Endometrium (tissue), 2 donors: Measurements from ENCODE around the gene TMEM154.

Experiments used
- FAIRE-seq: peaks from 2 replicates; lab custom pipeline; 2012; peaks lifted over from hg19 to GRCh38; lab: Jason Lieb, UNC
- donor health status: control.
- donor health status: control.

The TMEM154 gene

DNA sequence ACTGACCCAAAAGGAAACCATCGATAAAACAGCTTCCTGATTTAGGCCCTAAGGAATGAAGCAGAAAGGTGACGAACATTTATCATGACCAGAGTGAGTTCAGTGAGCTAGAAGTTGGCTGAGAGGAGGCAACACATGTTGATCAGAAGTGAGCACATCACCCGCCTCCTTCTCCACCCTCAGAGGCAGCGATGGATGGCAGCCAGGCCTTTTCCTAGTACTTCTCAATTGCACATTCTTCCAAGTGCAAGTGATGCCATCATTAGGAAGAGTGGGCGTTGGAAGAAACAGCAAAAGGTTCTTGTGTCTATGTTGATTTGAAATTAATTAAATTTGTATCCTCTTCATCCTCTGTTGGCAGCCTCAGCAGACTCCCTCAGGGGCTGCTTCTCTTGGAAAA lies 51.7 kb downstream of the TMEM154 start:
- no peak for FAIRE-seq

DNA sequence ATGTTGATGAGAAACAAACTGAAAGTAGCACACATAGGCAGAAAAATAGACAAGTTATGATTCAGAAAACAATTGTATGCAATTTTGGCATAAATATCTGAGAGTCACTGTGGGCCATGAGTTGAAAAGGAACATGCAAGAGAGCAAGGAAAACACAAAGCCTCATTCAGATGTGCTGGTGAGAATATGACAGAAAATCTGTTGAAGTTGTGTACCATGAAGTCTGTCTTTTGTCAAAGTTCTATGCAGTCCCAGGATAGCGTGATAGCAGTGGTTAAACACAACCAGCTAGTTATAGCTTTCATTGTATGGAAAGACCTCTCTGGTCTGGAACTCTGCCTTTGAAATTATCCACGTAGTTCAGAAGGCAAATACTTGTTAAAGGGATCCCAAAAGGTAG lies 53.0 kb downstream of the TMEM154 start:
- FAIRE-seq = no peak

DNA sequence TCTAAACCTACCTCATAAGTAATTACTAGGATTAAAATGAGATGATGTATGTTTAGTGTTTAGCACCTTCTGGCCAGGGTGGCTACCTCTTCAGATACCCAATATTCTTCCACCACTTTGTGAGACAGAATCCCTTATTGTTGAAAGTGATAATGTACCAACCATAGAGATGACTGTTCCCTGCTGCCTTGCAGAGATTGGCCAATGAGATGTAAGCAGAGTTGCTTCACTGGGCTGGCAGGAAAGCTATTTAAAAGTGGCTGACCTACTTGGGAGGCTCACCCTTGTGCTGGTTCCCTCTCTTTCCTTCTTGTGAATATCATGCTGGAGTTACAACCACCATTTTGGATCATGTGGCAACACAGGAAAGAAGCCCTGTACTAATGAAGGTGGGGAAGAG lies 58.9 kb downstream of the TMEM154 start:
- FAIRE-seq = no peak

DNA sequence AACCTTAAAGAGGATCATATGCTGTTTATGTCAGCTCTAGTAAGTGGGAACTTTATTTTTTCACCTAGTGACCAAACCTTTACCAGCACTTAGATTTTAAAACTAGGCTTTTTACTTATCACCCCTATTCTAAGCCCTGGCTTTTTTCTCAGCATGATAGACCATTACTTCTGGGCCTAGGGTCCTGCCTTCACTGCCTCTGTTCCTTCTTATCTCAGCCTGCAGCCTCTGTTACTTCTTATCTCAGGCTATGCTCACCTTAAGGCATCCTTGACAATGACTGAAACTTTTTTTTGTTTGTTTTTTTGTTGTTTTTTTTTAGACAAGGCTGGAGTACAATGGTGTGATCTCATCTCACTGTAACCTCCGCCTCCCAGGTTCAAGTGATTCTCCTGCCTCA lies 59.6 kb downstream of the TMEM154 start:
- no peak for FAIRE-seq

DNA sequence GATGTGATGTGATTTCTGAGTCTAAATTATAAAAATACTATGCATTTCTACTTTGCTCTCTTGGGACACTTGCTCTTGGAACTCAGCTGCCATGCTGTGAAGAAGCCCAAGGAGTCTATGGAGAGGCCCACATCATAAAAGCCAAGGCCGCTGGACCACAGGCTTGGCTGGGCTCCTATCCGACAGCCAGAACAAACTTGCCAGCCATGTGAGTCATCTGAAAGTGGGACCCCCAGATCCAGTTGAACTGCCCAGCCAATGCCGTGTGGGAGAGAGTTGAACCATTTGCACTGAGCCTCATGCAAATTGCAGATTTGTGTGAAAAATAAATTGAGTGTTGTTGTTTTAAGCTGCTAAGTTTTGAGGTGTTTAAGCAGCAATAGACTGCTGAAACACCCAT lies 60.2 kb downstream of the TMEM154 start:
- no peak for FAIRE-seq

DNA sequence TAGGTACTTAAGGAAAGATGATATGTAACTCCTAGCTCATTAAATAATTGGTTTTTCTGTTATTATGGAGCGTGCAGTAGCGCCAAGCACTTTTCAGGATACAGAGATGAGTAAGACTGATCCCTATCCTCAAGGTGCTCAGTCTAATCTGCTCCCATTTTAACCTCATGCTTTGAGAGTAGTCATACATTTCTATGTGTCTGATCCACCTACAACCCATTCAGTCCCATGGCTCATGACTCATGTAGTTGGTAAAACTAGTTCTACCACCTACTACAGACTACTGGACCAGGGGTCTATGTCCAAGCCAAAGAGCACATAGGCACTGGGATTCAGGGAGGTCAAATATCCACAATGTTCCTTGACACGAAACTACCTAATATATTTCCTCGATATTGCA lies 60.8 kb downstream of the TMEM154 start:
- FAIRE-seq = no peak

DNA sequence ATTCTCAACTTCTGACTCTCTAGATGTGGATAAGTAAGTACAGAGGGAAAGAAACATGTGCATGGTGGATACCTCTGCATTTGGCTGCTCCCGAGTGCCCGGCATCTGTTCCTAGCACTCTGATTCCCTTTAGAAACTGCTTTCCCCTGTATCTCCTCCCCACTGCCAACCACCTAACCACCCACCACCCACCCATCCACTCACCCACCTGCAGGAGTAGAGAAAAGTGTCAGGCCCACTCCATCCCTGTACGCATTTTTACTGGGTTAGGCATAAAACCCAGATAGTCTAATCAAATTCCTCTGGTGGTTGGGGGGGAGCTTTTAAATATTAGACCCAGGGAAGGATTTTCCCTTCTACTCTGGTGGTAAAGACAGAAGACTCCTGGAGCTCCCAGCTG lies 63.0 kb downstream of the TMEM154 start:
- no peak for FAIRE-seq

DNA sequence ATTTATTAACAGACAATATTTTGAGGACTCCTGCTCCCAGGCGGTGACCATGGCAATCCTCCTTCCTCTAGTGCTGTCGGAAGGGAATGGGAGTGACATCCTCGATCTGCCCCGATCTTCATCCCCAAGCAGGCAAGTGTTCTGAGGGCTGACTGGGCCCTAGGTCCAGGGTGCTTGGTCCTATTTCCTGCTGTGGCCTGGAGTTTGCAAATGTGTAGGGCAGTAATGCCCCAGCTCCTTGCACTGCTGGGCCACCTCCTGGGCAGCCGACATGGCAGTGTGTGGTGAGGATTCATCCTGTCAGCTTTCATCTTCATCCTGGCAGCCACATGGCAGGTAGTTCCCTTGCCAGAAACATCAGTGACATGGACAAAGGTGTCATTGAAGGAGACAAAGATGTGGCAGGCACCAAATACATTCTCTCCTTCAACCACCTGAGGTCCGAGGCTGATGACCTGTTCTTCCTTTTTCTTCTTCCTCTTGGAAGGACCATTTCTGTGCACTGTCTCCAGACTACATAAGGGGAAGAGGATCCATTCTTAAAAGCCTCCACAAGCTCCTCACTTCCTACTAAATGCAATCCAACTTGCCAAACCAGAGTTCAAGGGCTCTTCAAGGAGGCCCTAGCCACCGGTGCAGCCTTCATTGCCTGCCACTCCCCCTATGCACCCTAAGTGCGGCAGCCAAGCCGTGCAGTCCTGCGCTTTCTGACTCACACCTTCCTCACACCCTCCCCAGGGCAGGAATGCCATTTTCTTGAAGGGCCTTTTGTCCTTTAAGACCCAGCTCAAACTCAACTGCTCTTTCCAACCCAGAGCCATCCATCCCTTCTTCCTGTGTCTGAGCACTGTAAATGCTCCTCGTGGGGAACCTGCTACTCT lies 65.7 kb downstream of the TMEM154 start:
- FAIRE-seq = no peak

DNA sequence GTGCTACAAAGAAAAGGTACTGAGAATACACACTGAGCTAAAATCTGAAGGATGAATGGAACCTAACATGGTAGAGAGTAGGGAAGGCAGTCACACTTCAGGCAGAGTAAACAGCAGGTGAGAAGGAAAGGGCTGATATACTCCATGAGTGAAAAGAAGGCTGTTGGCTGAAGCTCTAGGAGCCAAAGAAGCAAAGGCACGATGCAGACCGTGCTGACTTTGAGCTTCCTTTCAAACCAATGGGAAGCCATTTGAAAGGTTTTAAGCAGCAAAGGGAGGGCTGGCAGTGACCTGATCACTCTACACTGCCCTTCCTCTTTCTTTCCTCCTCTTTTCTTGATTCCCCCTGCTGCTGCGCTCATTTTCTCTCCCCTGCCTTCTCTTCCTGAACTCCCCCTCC lies 66.4 kb downstream of the TMEM154 start:
- no peak for FAIRE-seq

DNA sequence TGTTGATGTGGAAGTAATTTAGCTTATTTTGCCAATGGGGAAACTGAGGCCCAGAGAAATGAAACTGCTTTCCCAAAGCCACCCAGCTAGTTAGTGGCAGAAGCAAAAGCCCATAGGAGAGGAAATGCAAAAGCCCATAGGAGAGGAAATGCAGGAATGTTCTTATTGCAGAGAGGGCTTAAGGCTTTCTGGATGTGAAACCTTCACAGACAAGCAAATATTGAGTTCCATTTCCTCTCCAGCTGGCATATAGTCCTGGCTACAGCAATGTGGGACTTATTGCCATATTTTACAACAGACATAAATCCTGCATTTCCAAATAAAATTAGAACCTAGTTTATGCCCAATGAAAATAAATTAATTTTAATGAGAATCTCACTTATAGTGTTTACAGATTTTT lies 69.7 kb downstream of the TMEM154 start:
- no peak for FAIRE-seq

DNA sequence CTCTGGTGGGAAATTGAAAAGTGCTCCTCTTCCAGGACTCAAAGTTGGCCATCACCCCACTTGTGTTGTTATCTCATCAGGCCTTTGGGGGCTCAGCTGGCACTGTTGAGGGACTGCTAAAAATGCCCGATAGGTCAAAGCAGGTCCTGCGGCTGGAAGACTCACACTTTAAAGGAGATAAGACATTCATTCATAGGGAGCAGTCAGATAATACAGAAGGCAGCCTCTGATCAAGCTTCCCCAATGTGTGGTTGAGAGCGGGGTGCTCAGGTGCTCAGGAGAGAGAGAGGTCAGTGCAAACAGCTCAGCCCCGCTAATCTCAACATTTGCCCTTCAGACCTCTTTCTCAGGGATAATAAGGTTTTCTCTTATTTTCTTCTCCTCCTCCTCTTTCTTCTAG lies 70.3 kb downstream of the TMEM154 start:
- FAIRE-seq = no peak

DNA sequence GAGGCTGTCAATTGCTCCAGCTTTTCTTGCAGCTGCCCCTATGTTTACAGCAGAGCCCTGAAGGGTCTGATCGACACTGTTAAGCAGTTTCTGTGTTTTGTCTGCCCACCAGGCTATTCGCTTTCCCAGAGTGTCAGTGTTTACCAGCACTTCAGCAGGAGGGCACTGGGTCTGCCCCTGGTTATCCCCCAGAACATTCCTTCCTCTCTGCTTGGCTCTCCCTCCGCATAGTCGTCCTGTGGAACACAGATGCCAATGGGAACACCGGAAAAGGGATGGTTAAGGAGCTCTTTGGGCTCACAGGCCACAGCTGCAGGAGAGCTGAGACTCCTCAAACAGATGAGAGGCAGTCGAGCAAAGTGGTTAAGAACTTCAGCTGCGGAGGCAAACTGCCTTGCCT lies 72.6 kb downstream of the TMEM154 start:
- no peak for FAIRE-seq

DNA sequence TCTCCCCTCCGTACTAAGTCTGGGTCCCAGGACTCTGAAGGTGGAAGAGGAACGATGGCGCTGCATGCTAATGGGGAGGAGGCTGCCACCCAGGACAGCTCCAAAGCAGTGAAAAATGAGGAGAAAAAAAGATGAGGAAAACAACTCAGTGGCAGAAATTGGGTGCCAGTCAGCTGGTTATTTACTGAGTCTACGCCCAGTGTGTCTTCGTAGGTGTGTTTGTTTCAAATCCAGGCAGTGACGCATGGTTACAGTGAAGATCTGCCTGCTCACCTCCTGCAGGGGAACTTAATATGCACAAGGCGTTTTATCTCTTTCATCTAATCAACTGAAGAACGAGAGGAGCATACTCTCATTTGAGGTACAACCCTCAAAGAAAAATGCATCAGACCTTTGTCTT lies 73.0 kb downstream of the TMEM154 start:
- FAIRE-seq = no peak

DNA sequence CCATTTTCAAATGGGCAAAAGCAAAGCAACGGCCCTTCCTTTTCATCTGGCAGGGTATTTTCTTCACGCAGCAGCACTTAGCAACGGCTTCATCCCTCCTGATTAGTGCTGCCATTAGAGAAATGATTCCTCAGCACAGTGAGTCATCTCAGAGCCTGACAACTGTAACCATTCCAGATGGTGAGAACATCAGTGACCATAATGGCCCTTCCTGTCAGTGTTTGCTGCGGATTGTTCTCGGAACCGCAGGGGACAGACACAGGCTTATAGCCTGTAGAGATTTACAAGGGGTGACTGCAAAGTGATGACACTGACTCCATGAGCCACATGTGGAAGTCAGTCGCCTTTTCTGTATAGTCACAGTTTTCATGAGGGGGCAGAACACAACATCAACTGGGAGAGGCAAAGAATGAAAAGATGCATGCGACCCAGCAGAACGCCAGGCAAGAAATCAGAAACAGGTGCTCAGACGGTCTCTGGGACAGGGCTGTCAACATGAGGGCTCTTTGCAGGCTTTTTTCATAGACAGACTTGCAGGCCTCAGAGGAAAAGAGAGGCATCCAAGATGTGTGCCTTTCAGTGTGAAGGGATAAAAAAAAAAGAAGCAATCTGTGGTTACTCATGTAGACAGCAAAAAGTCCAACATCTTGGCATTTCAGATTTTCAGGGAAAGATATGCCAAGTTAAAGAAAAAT lies 74.0 kb downstream of the TMEM154 start:
- FAIRE-seq = no peak

DNA sequence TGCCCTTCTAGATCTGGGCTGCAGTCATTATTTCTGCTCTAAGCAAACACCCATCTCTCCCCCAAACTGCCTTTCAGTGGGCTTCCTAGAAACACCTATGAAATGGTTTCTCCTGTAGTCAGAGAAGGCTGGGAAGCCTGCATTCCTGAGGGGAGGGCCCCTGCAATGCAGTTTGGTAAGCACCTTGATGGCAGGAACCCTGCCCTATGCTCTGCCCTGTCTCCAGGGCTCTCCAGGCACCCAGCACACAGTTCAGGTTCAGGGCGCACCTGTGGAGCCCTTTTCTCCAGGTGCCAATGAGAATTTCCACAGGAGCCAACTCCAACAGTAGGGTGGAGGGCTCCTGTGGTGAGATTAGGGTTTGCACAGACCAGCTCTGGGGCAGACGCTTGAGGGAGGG lies 74.8 kb downstream of the TMEM154 start:
- FAIRE-seq = no peak

DNA sequence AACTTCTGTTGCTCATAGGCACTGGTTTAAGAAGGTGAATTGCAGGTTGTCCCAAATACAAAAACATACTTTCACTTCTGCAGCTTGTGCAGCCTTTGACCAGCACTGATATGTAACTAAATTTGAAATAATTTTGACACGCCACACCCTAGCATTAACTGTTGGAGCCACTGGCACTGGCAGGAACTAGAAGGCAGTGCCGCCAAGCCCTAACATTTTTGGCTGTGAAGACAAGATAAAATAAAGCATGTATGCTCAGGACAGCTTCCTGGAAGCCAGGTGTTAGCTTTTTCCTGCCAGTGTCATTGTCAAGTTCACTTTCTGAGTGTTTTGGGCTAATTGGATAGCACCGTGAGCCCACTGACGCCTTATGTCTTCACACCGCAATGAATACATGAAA lies 78.6 kb downstream of the TMEM154 start:
- FAIRE-seq = no peak

DNA sequence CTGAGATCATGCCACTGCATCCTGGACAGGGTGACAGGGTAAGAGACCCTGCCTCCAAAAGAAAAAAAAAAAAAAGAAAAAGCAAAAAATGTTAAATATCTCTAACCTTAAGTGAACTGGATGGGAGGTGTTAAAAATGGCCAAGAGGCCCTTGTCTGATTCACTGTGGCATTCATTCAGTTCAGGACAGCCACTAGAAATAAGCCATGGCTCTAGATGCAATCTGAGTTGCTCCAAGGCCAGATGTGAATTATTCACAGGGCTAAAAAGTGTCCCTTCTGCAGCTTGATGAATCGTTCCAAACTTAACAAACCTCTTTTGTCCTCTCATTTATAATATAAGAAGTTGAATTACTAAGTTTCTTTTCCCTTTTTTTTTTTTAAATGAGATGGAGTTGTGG lies 80.2 kb downstream of the TMEM154 start:
- FAIRE-seq = no peak

DNA sequence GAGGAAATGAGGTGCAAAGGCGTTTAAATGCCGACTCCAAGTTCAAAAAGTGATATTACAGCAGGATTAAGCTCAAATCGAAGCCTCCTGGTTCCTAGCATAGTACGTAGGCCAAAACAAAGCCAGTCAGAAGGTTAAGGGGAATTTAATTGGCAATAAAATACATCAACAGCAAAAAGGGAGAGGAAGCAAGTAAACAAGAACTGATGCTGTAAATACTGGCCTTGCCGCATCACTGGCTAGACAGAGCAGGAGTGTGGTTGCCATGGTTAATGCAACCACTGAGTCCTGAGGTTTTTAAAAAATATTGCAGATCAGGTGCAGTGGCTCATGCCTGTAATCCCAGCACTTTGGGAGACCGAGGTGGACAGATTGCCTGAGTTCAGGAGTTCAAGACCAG lies 80.7 kb downstream of the TMEM154 start:
- FAIRE-seq = no peak

DNA sequence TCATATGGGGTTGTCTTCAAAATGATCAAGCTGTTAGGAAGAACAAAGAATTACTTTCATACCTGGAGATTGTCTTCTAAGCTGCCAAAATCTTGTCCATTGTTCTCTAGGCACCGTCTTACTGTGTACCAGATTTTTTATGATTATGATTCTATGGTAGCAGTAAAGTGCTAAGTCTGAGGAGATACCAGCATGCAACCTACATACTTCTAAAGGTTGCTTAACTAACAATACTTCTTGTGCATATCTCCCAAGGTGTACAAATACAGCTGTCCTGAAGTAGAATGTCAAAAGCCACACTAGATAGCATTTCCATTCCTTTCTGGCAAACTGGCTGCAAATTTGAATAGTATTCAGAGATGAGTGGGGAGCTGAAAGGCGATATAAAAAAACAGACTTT lies 81.3 kb downstream of the TMEM154 start:
- FAIRE-seq = no peak

DNA sequence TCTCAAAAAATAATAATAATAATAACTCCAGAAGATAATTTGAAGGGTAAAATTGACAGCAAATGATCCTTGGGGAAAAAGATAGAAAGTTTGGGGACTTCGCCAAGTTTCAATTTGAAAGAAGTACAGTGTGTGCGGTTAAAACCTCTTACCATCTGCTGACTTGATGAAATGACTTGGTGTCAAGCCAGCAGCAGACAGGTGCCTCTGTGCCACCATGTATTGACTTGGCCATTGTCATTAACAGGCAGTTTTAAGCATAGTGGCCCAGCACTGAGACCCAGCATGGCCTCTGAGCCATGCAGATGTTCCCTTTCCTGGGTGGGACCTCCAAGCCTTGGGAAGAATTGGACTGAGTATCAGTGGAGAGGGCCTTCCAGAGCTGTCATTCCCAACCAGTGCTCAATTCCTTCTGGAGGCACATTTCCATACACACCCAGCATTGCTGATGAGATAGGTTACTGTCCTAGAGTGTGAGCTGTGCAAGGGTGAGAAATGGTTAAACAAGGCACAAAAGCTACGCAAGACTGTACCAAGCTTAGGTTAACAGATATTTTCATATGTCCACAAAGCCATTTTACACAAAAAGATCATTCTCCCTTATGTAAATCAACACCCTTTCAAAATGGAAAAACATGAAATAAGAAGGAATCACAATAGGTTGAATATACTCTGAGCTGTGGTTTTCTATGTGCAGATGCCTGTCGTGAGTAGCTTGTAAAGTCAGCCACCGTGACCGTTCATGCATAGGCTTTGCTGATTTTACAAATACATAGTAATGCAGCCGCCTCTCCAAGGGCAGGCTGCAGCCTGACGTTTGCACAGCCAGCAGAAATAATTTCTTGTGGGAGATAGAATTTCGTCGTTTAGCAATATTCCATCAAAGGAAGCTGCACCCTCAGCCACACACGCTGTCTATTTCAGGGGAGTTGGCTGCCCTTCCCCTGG lies 84.5 kb downstream of the TMEM154 start:
- no peak for FAIRE-seq

DNA sequence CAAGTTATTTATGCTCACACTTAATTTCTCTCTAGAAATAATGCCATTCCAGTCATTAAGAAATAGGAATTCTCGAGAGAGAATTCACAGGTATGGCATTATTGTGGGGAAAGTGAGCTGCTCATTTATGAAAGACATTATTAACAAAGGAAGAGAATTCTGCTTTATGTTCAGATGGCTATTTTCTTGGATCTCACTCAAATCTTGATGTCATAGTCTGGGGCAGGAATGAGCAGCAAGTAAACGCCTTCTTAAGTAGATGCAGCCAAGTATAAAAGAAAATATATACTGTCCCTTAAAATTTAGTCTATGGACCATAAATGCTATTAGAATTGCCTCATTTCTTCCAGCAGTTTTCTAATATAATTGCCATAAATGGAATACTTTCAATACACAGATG lies 85.7 kb downstream of the TMEM154 start:
- no peak for FAIRE-seq

DNA sequence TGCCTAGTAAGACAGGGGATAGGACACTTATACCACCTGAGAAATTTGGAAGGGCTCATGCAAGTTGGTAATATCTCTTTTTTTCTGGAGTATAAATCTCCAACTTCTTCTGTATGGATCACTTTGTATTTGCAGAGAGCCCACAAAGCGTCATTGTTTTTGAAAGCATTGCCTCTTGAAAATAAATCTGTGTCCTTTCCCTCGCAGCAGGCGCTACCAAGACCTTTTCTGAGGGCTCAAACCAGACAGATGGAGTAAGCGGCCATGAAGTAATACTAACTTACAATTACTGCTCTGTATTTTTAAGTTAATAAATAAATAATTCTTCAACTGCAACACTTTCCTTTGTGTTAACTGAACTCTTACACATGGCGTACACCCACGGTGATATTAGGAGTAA lies 87.9 kb downstream of the TMEM154 start:
- no peak for FAIRE-seq

DNA sequence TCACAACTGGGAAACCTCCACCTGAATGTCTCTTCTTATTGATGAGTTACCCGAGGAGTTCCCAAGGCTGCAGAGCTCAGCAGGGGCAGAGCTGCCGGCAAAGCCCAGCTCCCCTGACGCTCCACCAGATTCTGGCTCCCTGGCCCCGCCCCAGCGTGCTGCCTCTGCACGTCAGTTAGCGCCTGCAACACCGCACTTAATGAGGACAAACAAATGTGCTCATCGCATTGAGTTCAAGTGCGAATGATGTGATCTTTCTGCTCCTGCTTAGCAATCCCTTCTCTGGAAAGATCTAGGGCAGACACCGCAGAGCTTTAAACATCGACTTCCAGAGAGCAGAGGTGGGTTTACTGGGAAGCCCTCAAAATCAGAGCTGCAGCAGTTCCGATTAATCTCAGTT lies 88.4 kb downstream of the TMEM154 start:
- no peak for FAIRE-seq
